ENCODE measurements around the gene TMEM54. TPM values are rescaled to one million over a fixed set of nuclear protein-coding genes. Genes with fewer than 3 reads are reported as not detected.

The TMEM54 gene
- total RNA-seq, 2 donors from 2014 or later, result 96.2 to 239 TPM

GRCh38 chr1:32892368-32893197 lies 8.6 kb downstream of the TMEM54 start:
- H3K27me3 ChIP-seq (replicated peaks; ENCODE audit: insufficient read depth), result peaks cover 9% of the 10 kb centered on the region
- 34% methylated on average over 27 of the region's 49 CpGs for WGBS
- intact Hi-C loops (cut with DNase I), result no loop called here
- TF ChIP-seq POLR2A (IDR thresholded peaks at IDR 0.05) (no peak), CTCF (IDR thresholded peaks at IDR 0.05) (peak in 3 of 4 experiments; percentile 10 to 58 (median 13))
- no peak overlapping the region for H3K27ac ChIP-seq
- H3K9me3 ChIP-seq, result no peaks in the 10 kb centered on the region
- H3K36me3 ChIP-seq, result no peaks in the 10 kb centered on the region
- H3K4me3 ChIP-seq, result peak overlapping the region; percentile 33 to 39
- no peak for DNase-seq (ENCODE audit: low spot score)
- H3K4me1 ChIP-seq (replicated peaks), result no peaks in the 10 kb centered on the region

- H3K36me3 ChIP-seq, result no peaks in the 10 kb centered on the region
- H3K27ac ChIP-seq, result no peak overlapping the region
- TF ChIP-seq POLR2A (IDR thresholded peaks at IDR 0.05), result no peak
- no peak for TF ChIP-seq POLR2AphosphoS5 (IDR thresholded peaks at IDR 0.05)
- no peak for TF ChIP-seq CTCF (IDR thresholded peaks at IDR 0.05)
- intact Hi-C loops (cut with DNase I), result no loop called here
- H3K27me3 ChIP-seq (replicated peaks; ENCODE audit: insufficient read depth), result peaks cover 17% of the 10 kb centered on the region
- no peak for DNase-seq (ENCODE audit: low spot score)
- H3K4me3 ChIP-seq, result no peak overlapping the region
- no peaks in the 10 kb centered on the region for H3K4me1 ChIP-seq (replicated peaks)
- 96% methylated on average over 3 of the region's 3 CpGs for WGBS
- no peaks in the 10 kb centered on the region for H3K9me3 ChIP-seq
Measured at GRCh38 chr1:32891630-32892029, 9.6 kb downstream of the TMEM54 start.

GRCh38 chr1:32891241-32891570 lies 10.0 kb downstream of the TMEM54 start:
- H3K4me3 ChIP-seq, result no peak overlapping the region
- no peaks in the 10 kb centered on the region for H3K9me3 ChIP-seq
- H3K27ac ChIP-seq, result no peak overlapping the region
- peaks cover 17% of the 10 kb centered on the region for H3K27me3 ChIP-seq (replicated peaks; ENCODE audit: insufficient read depth)
- TF ChIP-seq CTCF (IDR thresholded peaks at IDR 0.05), result no peak
- TF ChIP-seq POLR2AphosphoS5 (IDR thresholded peaks at IDR 0.05), result no peak
- no peak for TF ChIP-seq POLR2A (IDR thresholded peaks at IDR 0.05)
- H3K4me1 ChIP-seq (replicated peaks), result no peaks in the 10 kb centered on the region
- intact Hi-C loops (cut with DNase I), result no loop called here
- DNase-seq (ENCODE audit: low spot score), result no peak
- H3K36me3 ChIP-seq, result no peaks in the 10 kb centered on the region
- 88% methylated on average over 1 of the region's 1 CpG for WGBS

GRCh38 chr1:32890516-32891240 lies 10.5 kb downstream of the TMEM54 start:
- peaks cover 22% of the 10 kb centered on the region for H3K27me3 ChIP-seq (replicated peaks; ENCODE audit: insufficient read depth)
- no peaks in the 10 kb centered on the region for H3K9me3 ChIP-seq
- 90% methylated on average over 5 of the region's 7 CpGs for WGBS
- H3K4me1 ChIP-seq (replicated peaks), result no peaks in the 10 kb centered on the region
- H3K27ac ChIP-seq, result no peak overlapping the region
- DNase-seq (ENCODE audit: low spot score), result no peak
- intact Hi-C loops (cut with DNase I), result no loop called here
- H3K4me3 ChIP-seq, result no peak overlapping the region
- no peak for TF ChIP-seq POLR2A (IDR thresholded peaks at IDR 0.05)
- no peaks in the 10 kb centered on the region for H3K36me3 ChIP-seq

- Histone ChIP-seq H3K4me3 (no peak overlapping the region), H3K9me3 (no peaks in the 10 kb centered on the region), H3K27ac (no peak overlapping the region), H3K27me3 (replicated peaks; ENCODE audit: insufficient read depth) (peaks cover 22% of the 10 kb centered on the region), H3K4me1 (replicated peaks) (no peaks in the 10 kb centered on the region), H3K36me3 (no peaks in the 10 kb centered on the region)
- WGBS, result 94% methylated on average over 3 of the region's 3 CpGs
- TF ChIP-seq POLR2A (IDR thresholded peaks at IDR 0.05), result no peak
- TF ChIP-seq CTCF (IDR thresholded peaks at IDR 0.05), result no peak
- no peak for TF ChIP-seq POLR2AphosphoS5 (IDR thresholded peaks at IDR 0.05)
- intact Hi-C loops (cut with DNase I), result no loop called here
- DNase-seq (ENCODE audit: low spot score), result no peak
Measured at GRCh38 chr1:32889731-32890278, 11.4 kb downstream of the TMEM54 start.

Data from prostate gland (tissue), 2 donors.